DND-41 (cell line): ENCODE data around the gene PRPF40B.

ENCODE experiments used
- CTCF ChIP-seq: IDR thresholded peaks from 2 replicates; pipeline ENCODE4 v1.5.1; 2012; ENCODE audit warnings: borderline replicate concordance, low read length, moderate library complexity, mild to moderate bottlenecking; ENCODE audit not compliant: poor library complexity, severe bottlenecking; ENCODE audit errors: extremely low read depth
- EZH2 ChIP-seq: IDR thresholded peaks from 3 replicates; pipeline ENCODE4 v1.6.1; 2012; ENCODE audit warnings: borderline replicate concordance, low read depth, mild to moderate bottlenecking, moderate library complexity, low read length, inconsistent platforms; ENCODE audit not compliant: severe bottlenecking

DNA sequence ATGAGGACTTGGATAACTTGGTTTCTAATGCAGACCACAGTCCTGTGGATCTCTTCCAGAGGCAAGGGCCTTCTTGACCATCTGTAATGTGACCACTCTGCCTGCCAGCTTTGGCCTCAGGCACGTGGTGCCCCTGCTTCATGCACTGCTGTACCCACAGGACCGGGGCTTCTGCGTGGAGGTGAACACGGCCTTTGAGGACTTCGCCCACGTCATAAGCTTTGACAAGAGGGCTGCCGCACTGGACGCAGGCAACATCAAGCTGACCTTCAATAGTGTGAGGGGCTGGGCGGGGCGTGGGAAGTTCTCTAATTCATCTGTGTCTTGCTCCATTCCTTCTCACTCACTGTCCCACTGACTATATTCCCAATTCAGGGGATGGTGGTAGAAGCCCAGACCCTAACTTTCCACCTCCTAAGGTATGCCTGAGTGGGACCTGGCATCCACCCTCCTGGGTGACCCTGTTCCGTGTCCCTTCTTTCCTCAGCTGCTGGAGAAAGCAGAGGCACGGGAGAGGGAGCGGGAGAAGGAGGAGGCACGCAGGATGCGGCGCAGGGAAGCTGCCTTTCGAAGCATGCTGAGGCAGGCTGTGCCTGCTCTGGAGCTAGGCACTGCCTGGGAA lies 18.5 kb downstream of the PRPF40B start:
- TF ChIP-seq CTCF (no peak), EZH2 (no peak)
